Thyroid gland (tissue), 4 donors: Measurements from ENCODE around the gene KY.

Experiments
- CTCF ChIP-seq, 6 experiments: fragments of 200-600 bp in 3 of 6; fragments of 450-650 bp in 3 of 6; sonication (generic) in 3 of 6; IDR thresholded peaks; one replicate each; pipeline ENCODE4 v1.5.1; 2016 to 2019; ENCODE audit warnings: antibody characterized with exemption in 6 of 6, mild to moderate bottlenecking in 2 of 6, inconsistent platforms in 1 of 6, moderate library complexity in 1 of 6
- POLR2A ChIP-seq, 2 donors: fragments of 450-650 bp; IDR thresholded peaks; one replicate each; pipeline ENCODE4 v1.6.1; 2017; ENCODE audit warnings: antibody characterized with exemption in 2 of 2, mild to moderate bottlenecking in 2 of 2, moderate library complexity in 1 of 2

DNA sequence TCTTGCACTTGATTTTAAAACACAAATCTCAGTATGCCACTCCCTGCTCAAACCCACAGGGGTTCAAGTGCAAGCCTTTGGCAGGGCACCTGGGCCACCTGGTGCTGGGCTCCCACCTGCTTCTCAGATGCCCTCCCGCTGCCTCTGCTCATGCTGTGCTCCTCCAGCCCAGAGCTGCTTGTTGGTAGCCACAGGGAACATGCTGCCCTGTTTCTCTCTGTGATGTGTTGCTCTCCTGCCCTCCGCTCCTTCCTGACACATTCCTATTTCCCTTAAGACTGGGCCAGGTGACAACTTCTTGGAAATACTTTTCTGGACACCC lies 27.1 kb upstream of the KY start:
- TF ChIP-seq CTCF (IDR thresholded peaks at IDR 0.05) (no peak), POLR2A (IDR thresholded peaks at IDR 0.05) (no peak)
